NCI-H1105 (cell line): ENCODE measurements around the gene EZH2.

Experiments used
- DNase-seq: peaks from one replicate; lab custom pipeline; 2025; lab: John Stamatoyannopoulos, UW

EZH2 gene

GRCh38 chr7:148763622-148764021, 120.5 kb downstream of the EZH2 start:
- DNase-seq, result no peak

GRCh38 chr7:148761499-148762278, 122.4 kb downstream of the EZH2 start:
- DNase-seq, result no peak
